Transverse colon (tissue), 4 donors: ENCODE results near the gene SHROOM1. TPM values are rescaled to one million over a fixed set of nuclear protein-coding genes. Genes with fewer than 3 reads are reported as not detected.

Experiments
- DNase-seq: peaks from one replicate; pipeline ENCODE4 v3.0.0-alpha.2; 2019
- H3K27ac ChIP-seq, 4 donors: fragments of 200-600 bp; sonication (generic); 2 replicates each; pipeline ENCODE4 v1.5.1; 2016 to 2018; ENCODE audit warnings: inconsistent platforms in 4 of 4
- H3K27me3 ChIP-seq: fragments of 200-600 bp; sonication (generic); 2 replicates; pipeline ENCODE4 v1.5.1; 2017; ENCODE audit warnings: inconsistent platforms
- H3K36me3 ChIP-seq, 4 donors: fragments of 200-600 bp; sonication (generic); 2 replicates each; pipeline ENCODE4 v1.5.1; 2017 to 2019; ENCODE audit warnings: inconsistent platforms in 4 of 4
- H3K4me1 ChIP-seq, 4 donors: fragments of 200-600 bp; sonication (generic); 2 replicates each; pipeline ENCODE4 v1.5.1; 2017 to 2020; ENCODE audit warnings: inconsistent platforms in 4 of 4
- H3K4me3 ChIP-seq, 4 donors: fragments of 200-600 bp; sonication (generic); 1 replicate in 1 of 4; 2 replicates in 3 of 4; pipeline versions ENCODE4 v1.5.1 to v1.6.1; 2017 to 2019; ENCODE audit warnings: inconsistent platforms in 4 of 4
- H3K9me3 ChIP-seq, 2 donors: fragments of 200-600 bp; sonication (generic); 2 replicates each; pipeline ENCODE4 v1.5.1; 2017 to 2019; ENCODE audit warnings: inconsistent platforms in 2 of 2
- EP300 ChIP-seq: sonication (generic); formaldehyde crosslinking; IDR thresholded peaks from one replicate; pipeline ENCODE4 v1.6.1; 2017; ENCODE audit warnings: antibody characterized with exemption, low read depth
- POLR2A ChIP-seq: fragments of 450-650 bp; IDR thresholded peaks from one replicate; pipeline ENCODE4 v1.6.1; 2016; ENCODE audit warnings: antibody characterized with exemption, mild to moderate bottlenecking, moderate library complexity
- POLR2AphosphoS5 ChIP-seq, 3 donors: sonication (generic); formaldehyde crosslinking; IDR thresholded peaks; one replicate each; pipeline ENCODE4 v1.6.1; 2016; ENCODE audit warnings: antibody characterized with exemption in 3 of 3
- WGBS, 2 donors: methylation state at CpG; one replicate each; pipeline ENCODE4 v1.1.5; 2018; ENCODE audit warnings: low coverage in 1 of 2; 5-methylcytosine and 5-hydroxymethylcytosine counted together
- in situ Hi-C, 4 donors: fragments of 200-750 bp; cut with MboI; loops; one replicate each; pipeline versions ENCODE4 v1.15.0 to v1.15.1; 2017; ENCODE audit warnings: low sequenced_read_pairs in 3 of 4, low pct_ligation_motif_present in 1 of 4, low pct_unique_long_range_greater_than_20kb in 1 of 4
- intact Hi-C: fragments of 100-400 bp; cut with DNase I; formaldehyde crosslinking; loops from one replicate; pipeline ENCODE4 v1.15.1; 2023; ENCODE audit warnings: low total_unique reads
- total RNA-seq, 4 donors: library from RNA; depleted of rRNA; stranded (reverse); fragments of >200 nt; gene quantifications; one replicate each; pipeline ENCODE4 v1.1.0, GENCODE V29; 2016
- TF ChIP-seq, protein P1 (sequence below), 5 experiments: fragments of 200-600 bp in 3 of 5; fragments of 450-650 bp in 2 of 5; sonication (generic) in 3 of 5; IDR thresholded peaks; 1 replicate in 2 of 5; 2 replicates in 3 of 5; pipeline ENCODE4 v1.5.1; 2016 to 2017; ENCODE audit warnings: antibody characterized with exemption in 5 of 5, inconsistent platforms in 3 of 5, mild to moderate bottlenecking in 2 of 5, moderate library complexity in 1 of 5

The SHROOM1 gene
- total RNA-seq, 4 donors from 2014 or later, result 65.3 to 244 (median 77.3) TPM

DNA sequence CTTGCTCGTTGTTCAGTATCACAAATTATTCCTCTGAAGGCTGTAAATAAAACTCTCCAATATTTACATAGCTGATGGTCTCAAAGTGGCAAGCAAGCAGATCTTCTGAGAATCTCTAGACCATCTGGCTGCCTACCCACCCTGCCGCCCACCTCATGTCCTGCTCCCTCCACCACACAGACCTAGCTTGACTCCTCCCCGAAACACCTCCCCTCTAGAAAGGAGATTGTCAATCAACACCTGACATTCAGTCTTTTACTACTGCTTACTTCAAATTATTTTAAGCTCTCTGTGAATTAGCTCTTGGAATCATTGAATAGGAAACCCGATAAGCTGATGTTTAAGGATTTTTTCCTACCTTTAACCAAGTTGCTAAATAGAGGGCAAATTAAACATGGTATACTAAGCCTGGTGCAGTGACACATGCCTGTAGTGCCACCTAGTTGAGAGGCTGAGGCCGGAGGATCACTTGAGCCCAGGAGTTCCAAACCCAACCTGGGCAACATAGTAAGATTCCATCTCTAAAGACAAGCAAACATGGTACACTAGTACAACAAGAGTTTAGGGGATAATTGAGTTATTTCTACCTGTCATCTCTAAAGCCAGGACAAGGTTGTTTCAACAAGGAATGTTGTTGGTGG is 28.3 kb downstream of the SHROOM1 start:
- in situ Hi-C loops, result loop anchor here in 2 of 4 donors (25.0 kb wide), 1 partner anchor 415 kb away; no protein-coding TSS in a partner anchor
- 72 to 80% methylated on average over 5 of the region's 5 CpGs for WGBS, 2 donors

DNA sequence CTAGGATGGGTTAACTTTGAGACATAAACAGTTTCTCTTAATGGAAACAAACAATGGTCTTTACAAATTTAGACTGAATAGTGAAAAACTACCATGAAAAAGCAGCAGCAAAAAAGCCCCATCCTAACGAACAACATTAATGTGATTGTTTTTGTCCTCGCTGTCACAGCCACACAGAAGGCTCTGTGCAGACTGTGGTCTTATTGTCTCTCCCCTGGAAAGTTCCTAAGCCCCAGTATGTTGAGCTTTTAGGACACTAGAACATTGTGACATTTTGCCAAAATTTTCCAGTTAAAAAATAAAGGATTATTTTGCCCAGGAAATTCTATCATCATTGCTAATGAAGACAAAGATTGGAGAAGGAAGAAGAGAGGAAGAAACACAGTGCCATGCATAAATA is 29.9 kb downstream of the SHROOM1 start:
- DNase-seq, result no peak
- no peak overlapping the region for H3K27ac ChIP-seq
- no peaks in the 10 kb centered on the region for H3K4me1 ChIP-seq
- in situ Hi-C loops (loop anchor here in 2 of 4 donors (25.0 kb wide), 1 partner anchor 413 kb away; no protein-coding TSS in a partner anchor), intact Hi-C loops (no loop called here)
- no peak for TF ChIP-seq POLR2AphosphoS5 (IDR thresholded peaks at IDR 0.05)
- TF ChIP-seq EP300, result no peak
- TF ChIP-seq, protein P1, sequence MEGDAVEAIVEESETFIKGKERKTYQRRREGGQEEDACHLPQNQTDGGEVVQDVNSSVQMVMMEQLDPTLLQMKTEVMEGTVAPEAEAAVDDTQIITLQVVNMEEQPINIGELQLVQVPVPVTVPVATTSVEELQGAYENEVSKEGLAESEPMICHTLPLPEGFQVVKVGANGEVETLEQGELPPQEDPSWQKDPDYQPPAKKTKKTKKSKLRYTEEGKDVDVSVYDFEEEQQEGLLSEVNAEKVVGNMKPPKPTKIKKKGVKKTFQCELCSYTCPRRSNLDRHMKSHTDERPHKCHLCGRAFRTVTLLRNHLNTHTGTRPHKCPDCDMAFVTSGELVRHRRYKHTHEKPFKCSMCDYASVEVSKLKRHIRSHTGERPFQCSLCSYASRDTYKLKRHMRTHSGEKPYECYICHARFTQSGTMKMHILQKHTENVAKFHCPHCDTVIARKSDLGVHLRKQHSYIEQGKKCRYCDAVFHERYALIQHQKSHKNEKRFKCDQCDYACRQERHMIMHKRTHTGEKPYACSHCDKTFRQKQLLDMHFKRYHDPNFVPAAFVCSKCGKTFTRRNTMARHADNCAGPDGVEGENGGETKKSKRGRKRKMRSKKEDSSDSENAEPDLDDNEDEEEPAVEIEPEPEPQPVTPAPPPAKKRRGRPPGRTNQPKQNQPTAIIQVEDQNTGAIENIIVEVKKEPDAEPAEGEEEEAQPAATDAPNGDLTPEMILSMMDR (IDR thresholded peaks at IDR 0.05), result no peak
- TF ChIP-seq POLR2A, result no peak
- H3K4me3 ChIP-seq, result no peak overlapping the region
- no peaks in the 10 kb centered on the region for H3K36me3 ChIP-seq
- WGBS, 2 donors, result 89% methylated on average over 2 of the region's 2 CpGs; no CpG with 5 or more reads in 1 of the 2 donors
- no peaks in the 10 kb centered on the region for H3K27me3 ChIP-seq
- H3K9me3 ChIP-seq, result no peaks in the 10 kb centered on the region

More for the DNA sequence above, 28.3 kb downstream of the SHROOM1 start:
- H3K9me3 ChIP-seq, result no peaks in the 10 kb centered on the region
- H3K27ac ChIP-seq, result no peak overlapping the region
- peaks cover 0 to 10% (median 4%) of the 10 kb centered on the region in 4 donors for H3K4me1 ChIP-seq
- DNase-seq, result no peak
- TF ChIP-seq POLR2A, result no peak
- no peak for TF ChIP-seq EP300
- TF ChIP-seq, protein P1 (IDR thresholded peaks at IDR 0.05), result no peak
- TF ChIP-seq POLR2AphosphoS5 (IDR thresholded peaks at IDR 0.05), result no peak
- H3K27me3 ChIP-seq, result no peaks in the 10 kb centered on the region
- H3K4me3 ChIP-seq, result no peak overlapping the region
- intact Hi-C loops, result no loop called here
- no peaks in the 10 kb centered on the region for H3K36me3 ChIP-seq

DNA sequence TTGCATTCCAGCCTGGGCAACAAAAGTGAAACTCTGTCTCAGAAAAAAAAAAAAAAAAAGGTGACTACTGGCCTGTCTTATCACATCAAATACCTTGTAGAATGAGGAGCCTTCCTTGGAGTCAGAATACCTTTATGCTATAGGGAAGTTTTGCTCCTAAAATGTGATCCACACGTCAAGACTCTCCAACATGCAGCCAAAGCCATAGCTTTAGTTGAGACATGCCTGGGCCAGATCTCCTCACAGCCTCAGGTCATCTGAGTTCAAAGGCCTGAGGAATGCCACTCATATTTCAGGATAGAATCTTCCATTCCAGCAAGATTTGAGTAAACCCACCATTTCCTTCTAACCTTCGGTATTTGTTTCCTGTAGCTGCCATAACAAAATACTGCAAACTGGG is 31.1 kb downstream of the SHROOM1 start:
- no peak overlapping the region for H3K4me3 ChIP-seq
- H3K27ac ChIP-seq, result no peak overlapping the region
- no peaks in the 10 kb centered on the region for H3K9me3 ChIP-seq
- TF ChIP-seq, protein P1 (IDR thresholded peaks at IDR 0.05), result no peak
- TF ChIP-seq POLR2A (no peak), POLR2AphosphoS5 (IDR thresholded peaks at IDR 0.05) (no peak), EP300 (no peak)
- in situ Hi-C loops, result loop anchor here in 1 of 4 donors (25.0 kb wide), 1 partner anchor 412 kb away; no protein-coding TSS in a partner anchor
- no peaks in the 10 kb centered on the region for H3K36me3 ChIP-seq
- 82 to 100% methylated on average over 1 to 2 of the region's 2 CpGs for WGBS, 2 donors
- H3K27me3 ChIP-seq, result no peaks in the 10 kb centered on the region
- intact Hi-C loops, result no loop called here
- no peaks in the 10 kb centered on the region for H3K4me1 ChIP-seq
- DNase-seq, result no peak

DNA sequence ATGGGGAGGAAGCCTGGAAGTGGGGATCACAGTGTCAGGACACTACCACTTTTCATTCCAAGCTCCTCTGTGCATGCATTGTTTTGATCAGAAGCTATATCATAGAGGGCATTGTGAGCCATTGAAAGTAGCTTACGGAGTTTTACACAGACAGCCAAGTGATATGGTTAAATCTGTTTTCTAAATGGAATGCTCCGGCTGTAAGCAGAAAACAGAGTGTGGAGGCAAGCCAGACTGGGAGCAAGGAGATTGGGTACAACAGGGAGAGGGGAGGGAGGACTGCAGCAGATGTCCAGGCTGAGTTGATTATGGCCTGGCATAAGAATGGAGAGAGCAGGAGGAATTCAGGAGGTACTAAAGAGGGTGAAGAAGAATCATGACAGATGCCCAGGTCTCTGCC is 32.8 kb downstream of the SHROOM1 start:
- in situ Hi-C loops (loop anchor here in 1 of 4 donors (25.0 kb wide), 1 partner anchor 410 kb away; no protein-coding TSS in a partner anchor), intact Hi-C loops (no loop called here)
- Histone ChIP-seq H3K9me3 (no peaks in the 10 kb centered on the region), H3K27me3 (no peaks in the 10 kb centered on the region), H3K4me1 (no peaks in the 10 kb centered on the region), H3K27ac (no peak overlapping the region), H3K4me3 (no peak overlapping the region), H3K36me3 (no peaks in the 10 kb centered on the region)
- no peak for DNase-seq
- WGBS, 2 donors, result 79 to 89% methylated on average over 2 of the region's 2 CpGs
- TF ChIP-seq POLR2A (no peak), EP300 (no peak), POLR2AphosphoS5 (IDR thresholded peaks at IDR 0.05) (no peak)
- TF ChIP-seq, protein P1 (IDR thresholded peaks at IDR 0.05), result no peak
